ENCODE measurements around the gene PERCC1. TPM values are rescaled to one million over a fixed set of nuclear protein-coding genes. Genes with fewer than 3 reads are reported as not detected.

PERCC1 gene
- total RNA-seq, result not detected in 2 replicates

GRCh38 chr16:1430759-1431496, at the start of gene PERCC1:
PERCC1 (plus strand) TSS chr16:1431078; CDS start chr16:1432594, 1,516 bp downstream.

DNA sequence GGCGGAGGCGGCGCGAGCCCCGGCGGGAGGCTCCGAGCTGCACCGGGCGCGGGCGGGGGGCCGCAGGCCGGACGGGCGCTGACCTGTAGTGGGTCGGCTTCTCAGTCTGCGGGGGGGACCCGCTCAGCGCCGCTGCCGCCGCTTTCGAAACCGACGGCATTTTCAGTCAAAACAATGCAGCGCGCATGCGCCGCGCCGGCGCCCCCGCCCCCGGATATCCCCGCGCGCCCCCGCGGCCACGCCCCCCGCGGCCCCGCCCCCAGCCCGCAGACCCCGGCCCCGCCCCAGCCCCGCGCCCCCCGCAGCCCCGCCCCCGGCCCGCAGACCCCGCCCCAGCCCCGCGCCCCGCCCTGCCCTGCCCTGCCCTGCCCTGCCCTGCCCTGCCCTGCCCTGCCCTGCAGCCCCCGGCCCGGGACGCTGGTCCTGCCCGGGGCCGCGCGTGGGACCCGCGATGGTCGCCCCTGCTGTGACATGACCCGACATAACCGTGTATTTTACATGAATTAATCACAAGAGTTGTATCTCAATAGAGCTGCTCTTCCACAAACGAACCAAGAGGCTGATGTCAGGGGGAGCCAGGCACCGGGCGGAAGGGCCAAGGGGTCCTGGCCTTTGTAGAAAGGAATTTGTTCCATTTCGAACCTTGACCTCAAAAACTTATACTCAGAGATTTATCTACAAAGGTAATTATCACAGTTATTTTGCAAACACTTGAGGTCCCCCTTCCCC, 16.2 kb upstream of the PERCC1 start, which contains the start of gene UNKL:
Gene UNKL (minus strand): TSS at position 173 of the 729 bp plus-strand sequence. CDS start 13 bp downstream, at position 160.

DNA sequence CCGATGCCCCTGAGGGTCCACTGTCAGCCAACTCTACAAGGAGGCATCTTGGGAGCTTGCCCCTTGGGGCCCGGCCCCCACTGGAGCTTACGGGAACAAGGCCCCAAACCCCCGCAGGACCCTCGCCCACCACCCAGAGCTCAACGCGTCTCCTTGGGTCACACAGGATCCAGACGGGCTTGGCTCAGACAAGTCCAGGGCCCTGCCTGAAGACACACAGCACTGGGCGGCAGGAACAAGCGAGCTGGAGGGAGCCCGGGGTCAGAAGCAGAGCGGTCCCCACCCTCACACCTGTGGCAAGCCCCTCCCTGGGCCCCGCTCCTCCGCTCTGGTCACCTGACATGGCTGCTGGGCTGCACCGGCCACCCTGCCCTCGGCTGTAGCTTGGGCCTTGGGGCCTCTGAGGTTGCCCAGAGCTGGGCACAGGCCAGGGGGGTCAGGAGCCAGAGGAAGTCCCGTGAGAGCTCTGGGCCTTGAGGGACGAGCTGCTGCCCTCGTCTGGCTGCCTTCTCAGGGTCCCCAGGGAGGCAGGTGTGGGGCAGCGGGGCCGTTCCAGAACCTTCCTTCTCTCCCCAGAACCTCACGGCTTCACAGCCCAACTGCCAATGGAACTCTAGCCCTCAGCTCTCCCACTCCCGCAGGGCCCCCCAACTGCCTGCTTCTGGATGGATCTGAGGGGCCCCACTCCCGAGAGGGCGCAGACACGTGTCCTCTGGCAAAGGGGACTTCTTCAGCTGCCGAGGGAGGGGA, 13.3 kb downstream of the PERCC1 start, which contains the start of gene CCDC154:
Gene CCDC154 (minus strand): TSS at position 577 of the 750 bp plus-strand sequence. CDS start 234 bp downstream, at position 343.

DNA sequence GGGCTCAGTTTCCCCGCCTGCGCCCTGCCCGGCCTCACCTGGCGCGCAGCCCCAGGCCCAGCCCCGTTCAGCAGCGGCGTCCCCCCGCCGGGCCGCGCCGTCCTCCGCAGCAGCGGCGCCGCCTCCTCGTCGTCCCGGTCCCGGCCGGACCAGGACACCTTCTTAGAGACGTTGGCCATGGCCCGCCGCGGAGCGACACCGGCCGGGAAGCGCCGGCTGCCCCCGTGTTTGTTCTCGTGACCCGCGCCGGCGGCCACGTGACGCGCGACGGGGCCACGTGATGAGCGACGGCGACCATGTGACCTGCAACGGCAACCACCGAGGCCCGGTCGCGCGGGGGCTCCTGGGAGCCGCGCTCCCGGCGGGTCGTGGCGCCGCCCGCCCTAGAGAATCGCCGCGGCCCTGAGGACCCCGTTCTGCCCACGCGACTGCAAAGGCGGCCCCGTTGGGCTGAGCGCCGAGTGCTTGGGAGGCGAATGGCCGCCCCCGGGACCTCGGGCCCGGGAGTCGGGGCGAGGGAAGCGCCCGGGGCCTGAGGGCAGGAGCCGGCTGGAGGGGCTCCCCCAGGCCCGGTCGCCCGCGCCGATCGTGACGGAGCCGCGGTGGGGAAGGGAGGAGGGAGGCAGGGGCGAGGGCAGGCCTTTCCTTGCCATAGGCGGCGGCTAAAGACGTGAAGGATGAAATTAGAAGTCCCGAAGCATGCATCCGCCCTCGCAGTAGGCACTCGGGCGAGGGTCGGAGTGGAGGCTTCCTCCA, 44.1 kb downstream of the PERCC1 start, which contains the start of gene CLCN7:
Gene CLCN7 (minus strand): TSS at position 233 of the 756 bp plus-strand sequence. CDS start 54 bp downstream, at position 179.

Other genes with a start within 250 kb of the PERCC1 start
- not detected in 2 replicates for gene TPSG1, start 205.8 kb upstream of the PERCC1 start, total RNA-seq
- gene TPSB2, start 200.9 kb upstream of the PERCC1 start, total RNA-seq, result not detected in 2 replicates
- not detected in 2 replicates for gene TPSAB1, start 190.4 kb upstream of the PERCC1 start, total RNA-seq
- gene TPSD1, start 175.0 kb upstream of the PERCC1 start, total RNA-seq, result not detected in 2 replicates
- gene UBE2I, start 121.4 kb upstream of the PERCC1 start, total RNA-seq, result 76.8 and 145 TPM in 2 replicates
- 1.5 and 1.6 TPM in 2 replicates for gene BAIAP3, start 97.4 kb upstream of the PERCC1 start, total RNA-seq
- 68.2 and 103 TPM in 2 replicates for gene TSR3, start 79.2 kb upstream of the PERCC1 start, total RNA-seq
- gene GNPTG, start 79.1 kb upstream of the PERCC1 start, total RNA-seq, result 36.2 and 92.5 TPM in 2 replicates
- gene UNKL, start 16.4 kb upstream of the PERCC1 start, total RNA-seq, result 9.6 and 13.7 TPM in 2 replicates
- 16.6 and 18.3 TPM in 2 replicates for gene UQCC4, start 10.3 kb upstream of the PERCC1 start, total RNA-seq
- 0.16 and 2.2 TPM in 2 replicates for gene CCDC154, start 13.5 kb downstream of the PERCC1 start, total RNA-seq
- gene CLCN7, start 44.0 kb downstream of the PERCC1 start, total RNA-seq, result 90.0 and 174 TPM in 2 replicates
- gene PTX4, start 57.9 kb downstream of the PERCC1 start, total RNA-seq, result 0.13 TPM in 1 of 2 replicates, not detected in the other
- gene TELO2, start 62.3 kb downstream of the PERCC1 start, total RNA-seq, result 20.4 and 41.7 TPM in 2 replicates
- gene TMEM204, start 102.6 kb downstream of the PERCC1 start, total RNA-seq, result 1.6 and 4.4 TPM in 2 replicates
- gene IFT140, start 181.0 kb downstream of the PERCC1 start, total RNA-seq, result 8.5 and 35.9 TPM in 2 replicates
- gene CRAMP1, start 181.3 kb downstream of the PERCC1 start, total RNA-seq, result 8.5 and 10.3 TPM in 2 replicates
- 119 and 173 TPM in 2 replicates for gene JPT2, start 247.2 kb downstream of the PERCC1 start, total RNA-seq